ENCODE data around the gene OLA1.
"Not testable (repeated sequence)": the region's sequence is repeated elsewhere in the genome, so short reads cannot be mapped to it uniquely, and the experiment has no call there.

The OLA1 gene

DNA sequence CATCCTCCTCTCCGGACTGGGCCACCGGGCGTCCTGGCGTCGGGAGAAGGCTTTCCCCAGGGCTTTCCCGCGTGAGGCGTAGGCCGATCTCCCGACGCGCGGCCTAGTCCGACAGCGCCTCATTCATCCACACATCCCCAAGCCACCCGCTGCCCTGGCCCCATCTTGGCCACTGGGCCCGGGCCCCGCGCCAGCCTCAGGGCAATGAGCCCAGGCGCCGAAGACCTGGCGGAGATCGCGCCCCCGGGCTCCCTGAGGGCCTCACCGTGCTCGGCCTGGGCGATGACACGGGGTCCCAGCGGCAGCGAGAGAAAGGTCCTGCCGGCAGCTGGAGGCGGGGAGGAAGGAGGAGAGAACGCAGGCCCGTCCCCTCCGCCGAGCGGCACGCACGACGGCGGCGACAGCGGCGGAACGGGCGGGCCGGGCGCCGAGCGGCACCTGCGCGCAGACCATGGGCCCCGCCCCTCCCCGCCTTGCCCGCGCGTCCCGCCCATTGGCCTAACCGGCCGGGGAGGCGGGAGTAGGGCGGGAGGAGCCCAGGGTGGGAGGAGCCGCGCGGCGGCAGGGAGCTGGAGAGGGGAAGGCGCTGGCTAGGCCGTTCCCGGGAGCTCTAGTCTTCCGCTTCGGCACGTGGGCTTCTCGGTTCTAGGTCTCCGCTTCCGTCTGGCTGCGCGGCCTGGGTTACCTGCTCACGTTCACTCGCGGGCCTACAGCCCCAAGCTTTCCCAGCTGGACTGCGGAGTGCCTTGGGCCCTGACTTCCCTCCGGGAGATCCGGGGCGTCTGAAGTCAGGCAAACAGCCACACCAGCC lies at the start of gene OLA1:
OLA1 (minus strand) TSS at position 346 of the 811 bp plus-strand sequence. CDS start 1,717 bp downstream, outside the sequence.
- FAIRE-seq (peak; percentile 97), DNase-seq (ENCODE audit: insufficient read length, low spot score) (peak; percentile 92)

DNA sequence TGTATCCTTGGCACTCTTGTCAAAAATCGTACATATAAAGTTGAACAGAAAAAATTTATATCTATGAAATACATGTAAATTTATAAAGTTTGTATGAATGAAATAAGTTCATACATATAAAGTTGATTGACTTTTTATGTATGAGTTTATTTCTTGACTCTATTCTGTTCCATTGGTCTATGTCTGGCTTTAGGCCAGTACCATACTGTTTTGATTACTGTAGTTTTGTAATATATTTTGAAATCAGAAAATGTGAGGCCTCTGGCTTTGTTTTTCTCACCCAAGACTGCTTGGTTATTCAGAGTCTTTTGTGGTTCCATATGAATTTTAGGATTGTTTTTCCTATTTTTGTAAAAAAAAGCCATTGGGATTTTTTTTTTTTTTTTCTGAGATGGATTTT lies 44.6 kb upstream of the OLA1 start:
- DNase-seq (ENCODE audit: insufficient read length, low spot score): no peak
- FAIRE-seq: no peak

DNA sequence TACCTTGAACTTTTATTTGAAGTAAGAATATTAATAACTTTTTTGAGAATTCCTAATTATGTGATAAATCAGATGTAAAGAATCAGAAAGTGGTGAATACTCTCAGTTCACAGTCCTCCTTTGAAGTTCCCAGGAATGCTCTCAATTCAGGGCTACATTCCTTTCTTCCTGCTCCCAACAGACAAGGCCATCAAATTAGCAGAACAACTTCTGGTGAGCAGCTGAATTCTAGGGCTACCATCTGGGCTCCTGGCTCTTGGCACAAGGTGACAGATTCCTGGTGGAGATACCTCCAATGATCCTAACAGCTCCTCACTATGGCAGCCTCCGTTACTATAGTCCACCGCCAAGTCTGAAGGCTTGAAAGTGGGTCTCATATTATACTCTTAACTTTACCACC lies 37.8 kb upstream of the OLA1 start:
- FAIRE-seq (no peak), DNase-seq (ENCODE audit: insufficient read length, low spot score) (no peak)

- FAIRE-seq: no peak
- no peak for DNase-seq (ENCODE audit: insufficient read length, low spot score)
These were observed 34.1 kb upstream of the OLA1 start for GRCh38 chr2:174282441-174282840.

GRCh38 chr2:174281736-174282135 lies 33.4 kb upstream of the OLA1 start:
- no peak for FAIRE-seq
- DNase-seq (ENCODE audit: insufficient read length, low spot score): no peak

DNA sequence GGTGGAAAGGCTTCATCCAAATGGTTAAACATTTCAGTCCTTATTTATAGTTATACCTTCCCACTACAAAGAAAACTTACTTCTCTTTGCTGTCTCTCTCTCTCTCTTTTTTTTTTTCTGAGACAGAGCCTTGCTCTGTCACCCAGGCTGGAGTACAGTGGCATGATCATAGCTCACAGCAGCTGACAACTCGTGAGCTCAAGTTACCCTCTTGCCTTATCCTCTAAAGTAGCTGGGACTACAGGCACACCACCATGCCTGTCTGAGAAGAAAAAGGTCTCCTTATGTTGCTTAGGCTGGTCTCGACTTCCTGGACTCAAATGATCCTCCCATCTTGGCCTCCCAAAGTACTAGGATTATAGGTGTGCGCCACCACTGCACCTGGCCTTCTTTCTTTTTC lies 32.3 kb upstream of the OLA1 start:
- FAIRE-seq (no peak), DNase-seq (ENCODE audit: insufficient read length, low spot score) (no peak)

- FAIRE-seq; DNase-seq (ENCODE audit: insufficient read length, low spot score): not testable (repeated sequence)
These were observed 21.9 kb upstream of the OLA1 start for GRCh38 chr2:174270263-174270662.

- DNase-seq (ENCODE audit: insufficient read length, low spot score) (no peak), FAIRE-seq (no peak)
These were observed 18.0 kb upstream of the OLA1 start for GRCh38 chr2:174266288-174266687.

- peak; percentile 94 for FAIRE-seq
- peak; percentile 54 for DNase-seq (ENCODE audit: insufficient read length, low spot score)
These were observed 15.7 kb upstream of the OLA1 start for GRCh38 chr2:174263997-174264396.

GRCh38 chr2:174259981-174260380 lies 11.6 kb upstream of the OLA1 start:
- FAIRE-seq: no peak
- DNase-seq (ENCODE audit: insufficient read length, low spot score): peak; percentile 39

GRCh38 chr2:174254267-174254666 lies 5.9 kb upstream of the OLA1 start:
- FAIRE-seq: no peak

GRCh38 chr2:174248998-174249592 lies 763 bp upstream of the OLA1 start:
- no peak for FAIRE-seq
- no peak for DNase-seq (ENCODE audit: insufficient read length, low spot score)

More at GRCh38 chr2:174254267-174254666, 5.9 kb upstream of the OLA1 start:
- no peak for DNase-seq (ENCODE audit: insufficient read length, low spot score)

GRCh38 chr2:174247474-174248186 lies 702 bp downstream of the OLA1 start:
- no peak for FAIRE-seq

DNA sequence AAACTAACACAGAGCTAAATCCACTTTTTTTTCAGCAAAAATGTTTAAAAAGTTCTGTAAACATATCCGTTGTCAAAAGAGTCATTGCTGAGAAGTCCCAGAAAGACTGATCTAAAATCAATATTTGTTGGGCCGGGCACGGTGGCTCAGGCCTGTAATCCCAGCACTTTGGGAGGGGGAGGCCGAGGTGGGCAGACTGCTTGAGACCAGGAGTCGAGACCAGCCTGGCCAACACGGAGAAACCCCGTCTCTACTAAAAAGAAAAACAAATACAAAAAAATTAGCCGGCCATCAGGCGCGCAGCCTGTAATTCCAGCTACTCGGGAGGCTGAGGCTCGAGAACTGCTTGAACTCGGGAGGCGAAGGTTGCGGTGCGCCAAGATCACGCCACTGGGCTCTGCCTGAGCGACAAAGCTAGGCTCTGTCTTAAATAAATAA lies 1.4 kb downstream of the OLA1 start:
- no peak for FAIRE-seq
- no peak for DNase-seq (ENCODE audit: insufficient read length, low spot score)

More at GRCh38 chr2:174247474-174248186, 702 bp downstream of the OLA1 start:
- DNase-seq (ENCODE audit: insufficient read length, low spot score): peak; percentile 15

GRCh38 chr2:174245628-174246027 lies 2.7 kb downstream of the OLA1 start:
- FAIRE-seq; DNase-seq (ENCODE audit: insufficient read length, low spot score): not testable (repeated sequence)

GRCh38 chr2:174245065-174245464 lies 3.3 kb downstream of the OLA1 start:
- no peak for DNase-seq (ENCODE audit: insufficient read length, low spot score)
- no peak for FAIRE-seq

DNA sequence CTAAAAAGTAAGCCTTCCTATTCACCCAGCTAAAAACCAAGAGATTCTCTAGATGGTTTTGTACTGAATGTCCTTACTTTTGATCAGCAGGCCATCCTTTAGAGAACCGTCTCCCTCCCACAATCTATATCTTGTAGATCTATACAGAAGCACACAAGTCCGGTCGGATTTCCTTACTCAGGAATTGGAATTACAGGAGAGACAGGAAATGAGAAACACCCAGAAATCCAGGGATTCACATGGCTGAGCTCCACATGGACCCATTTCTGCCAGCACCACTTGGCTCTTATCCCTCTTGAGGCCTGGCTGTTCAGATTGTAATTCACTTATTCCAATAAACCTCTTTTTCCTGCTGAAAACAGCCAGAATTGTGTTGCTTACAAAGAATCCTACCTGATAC lies 4.5 kb downstream of the OLA1 start:
- no peak for DNase-seq (ENCODE audit: insufficient read length, low spot score)
- no peak for FAIRE-seq

GRCh38 chr2:174240097-174240496 lies 8.2 kb downstream of the OLA1 start:
- DNase-seq (ENCODE audit: insufficient read length, low spot score): no peak
- FAIRE-seq: peak; percentile 63

- DNase-seq (ENCODE audit: insufficient read length, low spot score): no peak
- no peak for FAIRE-seq
These were observed 11.9 kb downstream of the OLA1 start for GRCh38 chr2:174236429-174236828.

DNA sequence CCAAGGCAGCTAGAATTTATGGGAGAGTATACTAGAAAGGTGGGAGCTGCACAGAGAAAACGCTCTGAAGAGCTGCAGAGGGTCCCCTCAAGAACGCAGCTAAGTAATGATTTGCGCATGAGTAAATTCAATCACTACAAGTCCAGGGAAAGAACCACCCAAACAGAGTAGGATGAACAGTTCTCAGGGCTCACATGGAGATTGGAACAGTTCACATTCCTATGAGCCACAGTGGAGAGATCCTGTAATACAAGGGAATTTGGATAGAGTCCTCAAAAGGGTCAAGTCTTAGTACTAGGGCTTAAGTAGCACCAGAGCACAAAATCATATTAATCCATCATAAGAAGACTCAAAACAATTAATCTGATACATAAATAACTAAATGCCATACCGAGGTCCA lies 12.7 kb downstream of the OLA1 start:
- DNase-seq (ENCODE audit: insufficient read length, low spot score) (no peak), FAIRE-seq (no peak)

- DNase-seq (ENCODE audit: insufficient read length, low spot score): no peak
- FAIRE-seq: no peak
These were observed 14.5 kb downstream of the OLA1 start for GRCh38 chr2:174233771-174234275.
